PC-3 (cell line): ENCODE measurements around the gene NRCAM.

Experiments
- EZH2 ChIP-seq: fragments of 300-600 bp; sonication (generic); IDR thresholded peaks from one replicate; pipeline ENCODE4 v1.6.1; 2017; ENCODE audit warnings: antibody characterized with exemption, mild to moderate bottlenecking, low read length; ENCODE audit not compliant: unreplicated experiment
- TF ChIP-seq, protein P1 (sequence below): fragments of 300-600 bp; sonication (generic); conservative IDR thresholded peaks from 2 replicates; pipeline ENCODE4 v1.5.1; 2017; ENCODE audit warnings: antibody characterized with exemption, low read depth, mild to moderate bottlenecking, low read length

- no peak for TF ChIP-seq EZH2
- TF ChIP-seq, protein P1, sequence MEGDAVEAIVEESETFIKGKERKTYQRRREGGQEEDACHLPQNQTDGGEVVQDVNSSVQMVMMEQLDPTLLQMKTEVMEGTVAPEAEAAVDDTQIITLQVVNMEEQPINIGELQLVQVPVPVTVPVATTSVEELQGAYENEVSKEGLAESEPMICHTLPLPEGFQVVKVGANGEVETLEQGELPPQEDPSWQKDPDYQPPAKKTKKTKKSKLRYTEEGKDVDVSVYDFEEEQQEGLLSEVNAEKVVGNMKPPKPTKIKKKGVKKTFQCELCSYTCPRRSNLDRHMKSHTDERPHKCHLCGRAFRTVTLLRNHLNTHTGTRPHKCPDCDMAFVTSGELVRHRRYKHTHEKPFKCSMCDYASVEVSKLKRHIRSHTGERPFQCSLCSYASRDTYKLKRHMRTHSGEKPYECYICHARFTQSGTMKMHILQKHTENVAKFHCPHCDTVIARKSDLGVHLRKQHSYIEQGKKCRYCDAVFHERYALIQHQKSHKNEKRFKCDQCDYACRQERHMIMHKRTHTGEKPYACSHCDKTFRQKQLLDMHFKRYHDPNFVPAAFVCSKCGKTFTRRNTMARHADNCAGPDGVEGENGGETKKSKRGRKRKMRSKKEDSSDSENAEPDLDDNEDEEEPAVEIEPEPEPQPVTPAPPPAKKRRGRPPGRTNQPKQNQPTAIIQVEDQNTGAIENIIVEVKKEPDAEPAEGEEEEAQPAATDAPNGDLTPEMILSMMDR = no peak
Measured at GRCh38 chr7:108324053-108325038, 131.9 kb downstream of the NRCAM start.
